GM18951 (cell line): Measurements from ENCODE around the gene OR2M5.

Experiments used
- POLR2A ChIP-seq: IDR thresholded peaks from 4 replicates; pipeline ENCODE4 v1.6.1; 2011; ENCODE audit warnings: mild to moderate bottlenecking; ENCODE audit not compliant: insufficient read length, insufficient read depth; ENCODE audit errors: extremely low read depth
- in situ Hi-C: fragments of 300-500 bp; cut with MboI; formaldehyde crosslinking; loops from one replicate; pipeline ENCODE4 v1.12.0; 2022; ENCODE audit warnings: low sequenced_read_pairs, mixed read lengths, inconsistent platforms; ENCODE audit not compliant: unreplicated experiment

OR2M5 gene, protein sequence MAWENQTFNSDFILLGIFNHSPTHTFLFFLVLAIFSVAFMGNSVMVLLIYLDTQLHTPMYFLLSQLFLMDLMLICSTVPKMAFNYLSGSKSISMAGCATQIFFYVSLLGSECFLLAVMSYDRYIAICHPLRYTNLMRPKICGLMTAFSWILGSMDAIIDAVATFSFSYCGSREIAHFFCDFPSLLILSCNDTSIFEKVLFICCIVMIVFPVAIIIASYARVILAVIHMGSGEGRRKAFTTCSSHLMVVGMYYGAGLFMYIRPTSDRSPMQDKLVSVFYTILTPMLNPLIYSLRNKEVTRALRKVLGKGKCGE

DNA sequence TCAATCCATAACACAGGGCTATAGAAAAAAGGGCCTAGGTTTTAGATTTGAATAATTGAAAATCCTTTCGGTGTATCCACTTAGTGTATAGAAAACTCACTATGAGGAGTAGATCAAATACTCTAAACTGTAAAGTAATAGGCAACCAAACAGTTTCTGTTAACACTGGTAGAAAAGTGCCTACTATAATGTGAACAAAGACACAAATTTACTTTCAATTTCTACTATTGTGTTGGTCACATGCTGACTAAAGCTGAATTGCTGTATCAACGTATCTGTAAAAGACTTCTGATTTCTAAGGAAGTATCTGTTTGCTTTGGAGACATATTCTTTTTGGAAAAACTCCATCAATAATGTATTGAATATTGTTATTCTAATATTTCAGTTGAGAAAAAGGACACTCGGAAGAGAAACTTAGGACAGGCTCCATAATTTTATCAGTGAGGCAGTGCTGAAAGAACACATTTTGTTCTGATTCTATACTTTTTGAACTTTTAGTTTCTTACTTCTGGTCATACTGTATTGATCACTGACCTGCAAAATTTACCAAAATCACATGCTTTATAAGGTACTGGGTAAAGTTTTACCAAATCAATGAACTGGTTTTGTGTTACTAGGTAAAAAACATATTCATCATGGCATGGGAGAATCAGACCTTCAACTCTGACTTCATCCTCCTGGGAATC lies at the start of gene OR2M5:
OR2M5 (plus strand) TSS at position 636 of the 686 bp plus-strand sequence; CDS start at position 636, 0 bp downstream.
- TF ChIP-seq POLR2A = no peak

DNA sequence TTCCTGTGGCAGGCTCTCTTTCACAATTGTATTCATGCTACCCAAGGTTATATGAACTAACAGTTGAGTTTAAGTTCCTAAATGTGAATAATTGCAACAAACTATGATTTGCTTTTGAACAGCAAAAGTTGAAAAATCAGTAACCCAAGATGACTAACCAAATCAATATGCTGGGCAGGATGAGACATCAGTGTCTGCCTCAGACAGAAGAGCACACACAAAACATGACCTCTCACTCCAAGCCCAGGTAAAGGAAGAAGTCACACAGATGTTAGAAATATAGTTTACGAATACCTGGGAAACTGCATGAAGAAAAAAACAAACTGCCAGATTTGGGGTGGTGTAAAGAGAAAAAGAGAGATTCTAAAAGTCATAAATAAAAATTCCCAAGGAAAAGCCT lies 46.4 kb upstream of the OR2M5 start:
- in situ Hi-C loops = no loop called here
- no peak for TF ChIP-seq POLR2A

More for the DNA sequence above, at the start of gene OR2M5:
- in situ Hi-C loops = no loop called here

DNA sequence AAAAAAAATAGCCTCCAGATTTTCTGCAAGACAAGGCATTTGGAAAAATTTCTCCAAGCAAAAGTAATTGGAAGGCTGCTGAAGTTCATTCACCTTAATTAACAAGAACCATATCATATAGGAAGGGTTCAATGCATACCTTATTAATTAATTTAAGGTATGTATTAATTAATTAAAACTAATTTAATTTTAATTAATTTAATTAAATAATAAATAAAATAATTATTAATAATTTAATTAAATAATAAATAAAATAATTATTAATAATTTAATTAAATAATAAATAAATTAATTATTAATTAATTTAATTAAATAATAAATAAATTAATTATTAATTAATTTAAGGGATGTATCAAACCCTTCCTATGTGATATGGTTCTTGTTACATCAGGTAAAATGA lies 42.1 kb upstream of the OR2M5 start:
- in situ Hi-C loops = no loop called here
- TF ChIP-seq POLR2A = no peak

DNA sequence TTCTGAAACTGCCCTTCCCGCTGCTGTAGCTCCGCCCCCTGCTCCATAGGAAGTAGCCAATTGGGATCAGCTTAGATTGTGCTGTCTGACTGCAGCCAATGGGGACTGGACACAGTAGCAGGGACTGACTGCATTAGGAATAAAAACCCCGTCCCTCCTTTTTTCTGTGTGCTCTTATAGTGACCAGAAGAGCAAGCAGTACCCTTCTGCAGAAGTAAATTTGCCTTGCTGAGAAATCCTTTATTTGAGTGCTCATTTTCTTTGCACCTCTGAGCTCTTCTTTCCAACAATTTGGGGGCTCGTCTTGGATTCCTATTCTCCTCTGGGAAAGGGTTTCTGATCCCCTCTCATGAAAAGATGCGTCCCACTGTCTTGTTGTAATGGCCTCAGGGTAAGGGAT lies 33.8 kb upstream of the OR2M5 start:
- in situ Hi-C loops = no loop called here
- TF ChIP-seq POLR2A = no peak

DNA sequence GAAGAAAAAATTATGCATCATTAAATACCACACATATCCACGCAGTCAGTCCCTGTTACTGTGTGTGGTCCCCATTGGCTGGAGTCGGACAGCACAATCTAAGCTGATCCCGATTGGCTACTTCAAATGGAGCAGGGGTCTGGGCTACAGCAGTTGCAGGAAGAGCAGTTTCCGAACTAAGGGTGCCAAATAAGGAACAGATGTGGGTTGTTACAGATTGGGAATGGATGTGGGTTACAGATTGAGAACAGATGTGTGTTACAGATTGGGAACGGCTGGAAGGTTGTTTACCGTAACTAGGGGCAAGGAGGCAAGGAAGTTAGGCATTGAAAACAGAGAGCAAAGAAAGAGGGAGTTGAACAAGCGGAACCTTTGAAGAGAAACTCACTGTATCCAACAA lies 30.1 kb upstream of the OR2M5 start:
- in situ Hi-C loops = no loop called here
- no peak for TF ChIP-seq POLR2A

DNA sequence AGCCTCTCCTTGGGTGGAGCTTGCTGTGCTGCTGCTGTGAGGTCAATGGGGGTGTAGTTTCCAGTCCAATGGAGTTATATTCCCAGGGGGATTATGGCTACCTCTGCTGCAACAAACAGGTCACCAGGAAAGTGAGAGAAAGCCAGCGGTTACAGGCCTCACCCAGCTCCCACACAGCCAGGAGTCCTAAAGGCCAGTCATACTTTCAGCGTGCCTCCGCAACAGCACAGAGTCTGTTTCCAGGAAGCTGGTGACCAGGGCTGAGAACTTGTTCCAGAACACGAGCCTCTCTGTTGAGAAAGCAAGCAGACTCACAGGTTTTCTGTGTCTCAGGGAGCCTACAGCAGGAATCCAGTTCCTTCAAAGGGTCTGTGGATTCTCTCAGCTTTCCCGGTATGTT lies 17.3 kb upstream of the OR2M5 start:
- in situ Hi-C loops = no loop called here
- no peak for TF ChIP-seq POLR2A

DNA sequence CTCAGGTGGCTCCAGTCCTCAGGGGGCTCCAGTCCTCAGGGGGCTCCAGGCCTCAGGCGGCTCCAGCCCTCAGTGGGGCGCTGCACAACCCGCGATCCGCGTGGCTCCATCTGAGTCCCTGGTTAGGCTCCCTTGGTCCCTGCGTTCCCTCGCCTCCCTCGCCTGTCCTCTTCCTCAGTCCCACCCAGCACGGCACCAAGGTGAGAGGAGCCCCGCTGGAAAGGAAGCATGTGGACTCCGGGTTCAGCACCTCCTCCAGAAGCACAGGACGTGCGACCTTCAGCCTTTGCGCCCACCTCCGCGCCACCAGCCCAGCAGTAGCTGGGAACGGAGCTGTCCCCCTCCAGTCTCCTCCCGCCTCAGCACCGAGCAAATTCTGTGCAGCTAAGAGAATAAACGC lies 8.1 kb upstream of the OR2M5 start:
- TF ChIP-seq POLR2A = no peak
- in situ Hi-C loops = no loop called here

DNA sequence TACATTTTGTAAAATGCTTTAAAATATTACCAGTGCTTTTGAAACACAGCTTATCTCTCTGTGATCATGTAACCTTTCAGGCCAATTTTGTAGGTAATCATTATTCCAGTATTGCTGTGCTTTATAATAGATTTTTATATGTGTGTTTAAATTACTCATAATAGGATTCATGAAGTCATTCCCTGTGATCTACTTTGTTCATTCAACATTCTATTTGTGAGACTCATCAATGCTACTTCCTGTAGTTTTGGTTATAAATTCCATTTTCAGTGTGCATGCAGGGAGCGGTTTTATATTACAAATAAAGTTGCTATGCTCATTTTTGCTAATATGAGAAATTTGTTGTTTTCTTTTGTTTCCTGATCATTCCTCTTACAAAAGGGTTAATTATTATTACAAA lies 4.1 kb upstream of the OR2M5 start:
- TF ChIP-seq POLR2A = no peak
- in situ Hi-C loops = no loop called here

DNA sequence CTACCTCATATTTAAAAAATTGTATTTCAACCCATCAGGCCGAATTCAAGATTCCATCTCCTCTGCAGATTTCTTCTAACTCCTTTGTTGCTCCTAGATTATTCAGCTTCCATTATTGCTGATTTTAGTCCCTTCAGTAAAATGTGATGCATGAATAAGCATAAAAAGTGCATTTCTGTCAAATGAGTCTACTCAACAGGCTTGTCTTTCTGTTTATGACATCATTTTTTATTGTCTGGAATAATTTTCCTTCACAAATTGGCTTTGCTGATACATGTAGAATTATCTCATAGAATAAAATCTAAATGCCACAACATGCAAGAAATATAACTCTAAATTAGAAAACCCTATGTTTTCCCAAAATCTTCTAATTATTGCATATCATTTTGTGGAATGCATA lies 1.6 kb upstream of the OR2M5 start:
- in situ Hi-C loops = no loop called here
- no peak for TF ChIP-seq POLR2A

DNA sequence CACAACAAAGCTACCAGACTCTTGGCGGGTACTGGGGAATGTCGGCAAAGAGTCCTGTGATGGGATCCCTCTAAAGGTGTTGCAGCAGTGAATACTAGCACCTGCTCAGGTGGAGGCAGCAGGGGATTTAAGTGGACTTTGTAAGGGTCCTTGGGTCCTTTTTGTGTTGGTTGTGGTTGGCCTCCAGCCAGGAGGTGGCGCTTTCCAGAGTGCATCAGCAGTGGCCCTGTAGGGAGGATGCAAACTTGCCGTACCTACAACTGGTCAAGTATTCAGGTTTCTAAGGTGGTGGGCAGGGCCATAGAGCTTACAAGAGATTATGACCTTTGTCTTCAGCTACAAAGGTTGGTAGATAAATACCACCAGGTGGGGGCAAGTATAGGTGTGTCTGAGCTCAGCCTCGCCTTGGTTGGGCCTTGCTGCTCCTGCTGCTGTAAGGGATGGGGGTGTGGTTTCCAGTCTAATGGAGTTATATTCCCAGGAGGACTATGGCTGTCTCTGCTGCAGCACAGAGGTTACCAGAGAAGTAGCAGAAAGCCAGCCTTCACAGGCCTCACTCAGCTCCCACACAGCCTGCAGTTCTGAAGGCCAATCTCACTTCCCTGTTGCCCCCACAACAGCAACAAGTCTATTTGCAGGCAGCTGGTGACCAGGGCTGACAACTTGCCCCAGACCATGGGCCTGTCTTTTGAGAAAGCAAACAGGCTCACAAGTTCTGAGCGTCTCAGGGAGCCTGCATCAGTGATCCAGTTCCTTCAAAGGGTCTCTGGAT lies 7.3 kb downstream of the OR2M5 start:
- TF ChIP-seq POLR2A = no peak
- in situ Hi-C loops = no loop called here

DNA sequence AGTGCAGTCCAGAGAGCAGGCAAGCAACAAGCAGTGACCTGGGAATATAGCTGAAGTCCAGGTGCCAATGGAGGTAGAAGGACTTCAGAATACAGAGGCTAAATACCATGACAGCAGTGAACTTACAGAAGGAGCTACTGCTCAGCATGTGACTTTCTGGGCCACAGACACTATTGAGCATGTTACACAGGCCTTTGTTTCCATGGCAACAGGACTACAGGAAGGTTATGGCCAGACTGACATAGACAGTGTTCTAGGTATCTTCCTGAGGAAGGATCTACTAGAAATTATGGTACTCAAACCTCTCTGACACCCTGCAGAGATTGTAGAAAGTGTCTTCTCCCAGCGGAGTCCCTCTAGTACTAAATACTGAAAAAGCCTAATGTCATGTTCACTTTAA lies 11.0 kb downstream of the OR2M5 start:
- no peak for TF ChIP-seq POLR2A
- in situ Hi-C loops = no loop called here

DNA sequence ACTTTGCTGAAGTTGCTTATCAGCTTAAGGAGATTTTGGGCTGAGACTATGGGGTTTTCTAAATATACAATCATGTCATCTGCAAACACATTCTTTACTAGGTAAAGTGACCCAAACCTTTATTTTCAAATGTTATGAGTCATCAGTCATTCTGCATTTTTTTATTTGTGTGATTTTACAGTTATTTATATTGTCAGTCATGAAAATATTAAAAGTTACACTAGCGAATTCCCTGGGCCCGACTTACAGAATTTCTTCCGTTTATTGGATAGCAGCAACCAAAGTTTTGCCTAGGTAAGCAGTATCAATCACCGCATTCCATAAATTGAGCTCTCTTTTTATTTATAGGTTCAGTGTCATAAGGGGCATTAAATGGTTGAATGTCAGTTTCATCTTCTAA lies 13.8 kb downstream of the OR2M5 start:
- no peak for TF ChIP-seq POLR2A
- in situ Hi-C loops = no loop called here

DNA sequence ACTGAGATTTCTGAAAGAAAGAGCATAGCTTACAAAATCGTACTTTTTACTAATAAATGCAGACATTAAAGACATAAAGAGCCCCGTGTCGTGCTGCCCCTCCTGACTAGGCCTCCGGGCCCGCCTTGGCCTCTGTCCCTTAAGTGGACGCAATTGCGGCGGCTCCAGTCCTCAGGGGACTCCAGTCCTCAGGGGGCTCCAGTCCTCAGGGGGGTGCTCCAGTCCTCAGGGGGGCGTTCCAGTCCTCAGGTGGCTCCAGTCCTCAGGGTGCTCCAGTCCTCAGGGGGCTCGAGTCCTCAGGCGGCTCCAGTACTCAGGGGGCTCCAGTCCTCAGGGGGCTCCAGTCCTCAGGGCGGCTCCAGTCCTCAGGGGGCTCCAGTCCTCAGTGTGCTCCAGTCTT lies 19.1 kb downstream of the OR2M5 start:
- TF ChIP-seq POLR2A = no peak
- in situ Hi-C loops = no loop called here
